ENCODE results near the gene TBC1D24.
"Not testable (repeated sequence)": the region's sequence is repeated elsewhere in the genome, so short reads cannot be mapped to it uniquely, and the experiment has no call there.

Gene TBC1D24

GRCh38 chr16:2529961-2530628 is 55.2 kb downstream of the TBC1D24 start:
- no peak for DNase-seq (ENCODE audit: insufficient read length, low spot score)
- TF ChIP-seq POLR2AphosphoS5 (IDR thresholded peaks at IDR 0.05; ENCODE audit: low read depth, low read length) (no peak; the same call in 1 of the 2 replicates), PAX5 (IDR thresholded peaks at IDR 0.05; ENCODE audit: insufficient read depth, low read length, severe bottlenecking) (no peak), SPI1 (IDR thresholded peaks at IDR 0.05; ENCODE audit: low read depth, low read length) (no peak), TAF1 (IDR thresholded peaks at IDR 0.05; ENCODE audit: low read depth, low read length) (no peak), POLR2A (IDR thresholded peaks at IDR 0.05; ENCODE audit: low read depth, low read length) (no peak)
- no peak for FAIRE-seq

- TF ChIP-seq TAF1 (IDR thresholded peaks at IDR 0.05; ENCODE audit: low read depth, low read length), result no peak
- peak; percentile 57; the same call in 1 of the 2 replicates for TF ChIP-seq POLR2A (IDR thresholded peaks at IDR 0.05; ENCODE audit: low read depth, low read length)
- TF ChIP-seq POU2F2 (IDR thresholded peaks at IDR 0.05; ENCODE audit: low read depth, low read length), result no peak
- no peak for FAIRE-seq
Observed at GRCh38 chr16:2530629-2531318, 55.8 kb downstream of the TBC1D24 start.

GRCh38 chr16:2531371-2531695 is 56.4 kb downstream of the TBC1D24 start, which contains the start of gene CEMP1:
Gene CEMP1, minus strand, starts transcription at chr16:2531408. Its CDS starts 335 bp downstream, at chr16:2531073.
- DNase-seq (ENCODE audit: insufficient read length, low spot score) (no peak), FAIRE-seq (peak; percentile 48)
- TF ChIP-seq POLR2A (IDR thresholded peaks at IDR 0.05; ENCODE audit: low read depth, low read length) (no peak), PAX5 (IDR thresholded peaks at IDR 0.05; ENCODE audit: insufficient read depth, low read length, severe bottlenecking) (no peak), POU2F2 (IDR thresholded peaks at IDR 0.05; ENCODE audit: low read depth, low read length) (no peak), POLR2AphosphoS5 (IDR thresholded peaks at IDR 0.05; ENCODE audit: low read depth, low read length) (no peak), SPI1 (IDR thresholded peaks at IDR 0.05; ENCODE audit: low read depth, low read length) (no peak), TAF1 (IDR thresholded peaks at IDR 0.05; ENCODE audit: low read depth, low read length) (no peak)

More at GRCh38 chr16:2530629-2531318, 55.8 kb downstream of the TBC1D24 start:
- no peak for DNase-seq (ENCODE audit: insufficient read length, low spot score)

- DNase-seq (ENCODE audit: insufficient read length, low spot score) (peak; percentile 99), FAIRE-seq (peak; percentile 99)
- TF ChIP-seq POLR2AphosphoS5 (IDR thresholded peaks at IDR 0.05; ENCODE audit: low read depth, low read length) (peak; percentile 77), POU2F2 (IDR thresholded peaks at IDR 0.05; ENCODE audit: low read depth, low read length) (peak; percentile 68), PAX5 (IDR thresholded peaks at IDR 0.05; ENCODE audit: insufficient read depth, low read length, severe bottlenecking) (no peak), SPI1 (IDR thresholded peaks at IDR 0.05; ENCODE audit: low read depth, low read length) (no peak), TAF1 (IDR thresholded peaks at IDR 0.05; ENCODE audit: low read depth, low read length) (0 out of 2 replicates have a peak, but pooled peaks have one; percentile 53), POLR2A (IDR thresholded peaks at IDR 0.05; ENCODE audit: low read depth, low read length) (peak; percentile 68)
Observed at GRCh38 chr16:2531696-2532493, 57.0 kb downstream of the TBC1D24 start.

DNA sequence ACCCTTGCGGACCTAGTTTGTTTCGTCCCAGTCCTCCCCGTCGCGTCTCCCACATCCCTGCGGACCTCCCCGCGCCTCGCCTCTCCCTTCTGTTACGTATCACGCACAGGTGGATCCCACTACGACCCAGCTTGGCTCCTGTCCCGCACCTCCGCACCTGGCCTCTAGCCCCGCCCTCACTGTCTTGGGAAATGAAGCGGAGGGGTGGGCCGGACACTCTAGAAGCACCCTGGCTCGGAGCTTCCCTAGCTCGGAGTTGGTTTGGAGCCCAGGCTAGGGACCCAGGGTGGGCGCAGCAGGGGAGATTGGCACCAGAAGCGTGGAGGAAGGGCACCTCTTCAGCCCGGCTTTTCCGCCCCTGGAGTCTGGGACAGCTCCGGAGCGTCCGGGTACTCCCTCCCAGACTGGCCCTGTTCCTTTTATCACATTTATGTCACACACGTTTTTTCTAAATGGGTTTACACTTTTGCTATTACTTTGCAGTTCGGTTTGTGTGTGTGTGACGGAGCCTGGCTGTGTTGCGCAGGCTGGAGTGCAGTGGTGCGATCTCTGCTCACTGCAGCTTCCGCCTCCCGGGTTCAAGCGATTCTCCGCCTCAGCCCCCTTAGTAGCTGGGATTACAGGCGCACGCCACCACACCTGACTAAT is 57.7 kb downstream of the TBC1D24 start:
- FAIRE-seq (no peak), DNase-seq (ENCODE audit: insufficient read length, low spot score) (no peak)
- peak; percentile 51; the same call in 1 of the 2 replicates for TF ChIP-seq POLR2A (IDR thresholded peaks at IDR 0.05; ENCODE audit: low read depth, low read length)
- TF ChIP-seq POLR2AphosphoS5 (IDR thresholded peaks at IDR 0.05; ENCODE audit: low read depth, low read length), result no peak
- 0 out of 2 replicates have a peak, but pooled peaks have one; percentile 18 for TF ChIP-seq TAF1 (IDR thresholded peaks at IDR 0.05; ENCODE audit: low read depth, low read length)

DNA sequence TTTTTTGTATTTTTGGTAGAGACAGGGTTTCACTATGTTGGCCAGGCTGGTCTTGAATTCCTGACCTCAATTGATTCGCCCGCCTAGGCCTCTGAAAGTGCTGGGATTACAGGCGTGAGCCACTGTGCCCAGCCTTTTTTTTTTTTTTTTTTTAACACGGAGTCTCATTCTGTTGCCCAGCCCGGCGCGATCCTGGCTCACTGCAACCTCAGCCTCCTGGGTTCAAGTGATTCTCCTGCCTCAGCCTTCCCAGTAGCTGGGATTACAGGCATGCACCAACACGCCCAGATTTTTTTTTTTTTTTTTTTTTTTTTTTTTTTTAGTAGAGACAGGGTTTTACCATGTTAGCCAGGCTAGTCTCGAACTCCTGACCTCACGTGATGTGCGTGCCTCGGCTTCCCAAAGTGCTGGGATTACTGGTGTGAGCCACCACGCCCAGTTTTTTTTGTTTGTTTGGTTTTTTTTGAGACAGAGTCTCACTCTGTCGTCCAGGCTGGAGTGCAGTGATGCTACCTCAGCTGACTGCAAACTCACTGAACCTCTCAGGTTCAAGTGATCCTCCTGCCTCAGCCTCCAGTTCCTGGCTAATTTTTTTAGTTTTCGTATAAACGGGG is 58.3 kb downstream of the TBC1D24 start:
- not testable (repeated sequence) for FAIRE-seq; DNase-seq (ENCODE audit: insufficient read length, low spot score)

GRCh38 chr16:2533912-2534311 is 59.0 kb downstream of the TBC1D24 start:
- no peak for TF ChIP-seq PAX5 (IDR thresholded peaks at IDR 0.05; ENCODE audit: insufficient read depth, low read length, severe bottlenecking)
- TF ChIP-seq POU2F2 (IDR thresholded peaks at IDR 0.05; ENCODE audit: low read depth, low read length), result no peak
- TF ChIP-seq POLR2A (IDR thresholded peaks at IDR 0.05; ENCODE audit: low read depth, low read length), result no peak
- no peak for TF ChIP-seq POLR2AphosphoS5 (IDR thresholded peaks at IDR 0.05; ENCODE audit: low read depth, low read length)
- TF ChIP-seq SPI1 (IDR thresholded peaks at IDR 0.05; ENCODE audit: low read depth, low read length), result no peak
- no peak for TF ChIP-seq TAF1 (IDR thresholded peaks at IDR 0.05; ENCODE audit: low read depth, low read length)
- FAIRE-seq, result no peak

GRCh38 chr16:2534335-2534734 is 59.4 kb downstream of the TBC1D24 start:
- peak; percentile 9 for FAIRE-seq
- not testable (repeated sequence) for DNase-seq (ENCODE audit: insufficient read length, low spot score)

More at GRCh38 chr16:2533912-2534311, 59.0 kb downstream of the TBC1D24 start:
- DNase-seq (ENCODE audit: insufficient read length, low spot score), result no peak

DNA sequence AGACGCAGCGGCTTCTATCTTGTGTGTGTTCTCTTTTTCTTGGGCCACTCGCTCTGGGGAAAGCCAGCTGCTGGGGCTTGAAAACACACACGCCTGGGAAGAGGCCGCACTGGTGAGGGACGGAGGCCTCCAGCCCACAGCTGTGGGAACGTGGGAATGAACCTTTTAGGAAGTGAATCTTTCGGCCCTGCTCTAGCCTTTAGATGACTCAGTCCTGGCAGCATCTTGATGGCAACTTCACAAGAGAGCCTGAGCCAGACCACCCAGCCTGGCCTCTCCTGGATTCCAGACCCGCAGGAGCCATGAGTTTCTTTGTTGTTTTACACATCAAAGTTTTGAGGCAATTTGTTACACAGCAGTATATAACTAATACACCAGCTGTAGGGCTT is 60.7 kb downstream of the TBC1D24 start:
- DNase-seq (ENCODE audit: insufficient read length, low spot score) (no peak), FAIRE-seq (no peak)
- TF ChIP-seq POLR2A (IDR thresholded peaks at IDR 0.05; ENCODE audit: low read depth, low read length) (no peak), POLR2AphosphoS5 (IDR thresholded peaks at IDR 0.05; ENCODE audit: low read depth, low read length) (no peak), SPI1 (IDR thresholded peaks at IDR 0.05; ENCODE audit: low read depth, low read length) (no peak), POU2F2 (IDR thresholded peaks at IDR 0.05; ENCODE audit: low read depth, low read length) (no peak), PAX5 (IDR thresholded peaks at IDR 0.05; ENCODE audit: insufficient read depth, low read length, severe bottlenecking) (no peak), TAF1 (IDR thresholded peaks at IDR 0.05; ENCODE audit: low read depth, low read length) (no peak)

Measured in GM12891 (cell line).